IMR-90 (cell line): ENCODE results near the gene STAM. TPM values are rescaled to one million over a fixed set of nuclear protein-coding genes. Genes with fewer than 3 reads are reported as not detected.

ENCODE experiments used
- ATAC-seq: fragments of 200-7000 bp; cut with Tn5 transposase; 2 replicates; pipeline ENCODE4 v1.9.1; 2020; ENCODE audit warnings: low read depth, mild to moderate bottlenecking, moderate library complexity
- BruUV-seq: library from RNA; stranded (reverse); fragments of 400-500 nt; replicated peaks from 2 replicates; lab custom pipeline; 2021; lab: Mats Ljungman, UMichigan
- CTCF ChIA-PET: fragments of 300-600 bp; formaldehyde crosslinking; extraction: SDS; loops from one replicate; lab custom pipeline; 2021; ENCODE audit warnings: antibody characterized with exemption; lab: Yijun Ruan, JAX
- POLR2A ChIA-PET: fragments of 300-600 bp; sonication (Branson Sonifier 250); formaldehyde crosslinking; loops from one replicate; lab custom pipeline; 2022; ENCODE audit warnings: antibody characterized with exemption; ENCODE audit not compliant: unreplicated experiment; lab: Charles Lee
- DNase-seq: peaks from one replicate; pipeline ENCODE4 v3.0.0; 2013
- H2AFZ ChIP-seq: replicated peaks from 2 replicates; pipeline ENCODE3; 2013; ENCODE audit warnings: low read length, mild to moderate bottlenecking; ENCODE audit not compliant: poor library complexity
- H2AK5ac ChIP-seq: 2 replicates; pipeline ENCODE4 v1.6.1; 2013; ENCODE audit warnings: low read depth, low read length, inconsistent platforms
- H2AK9ac ChIP-seq: replicated peaks from 2 replicates; pipeline ENCODE3; 2013; ENCODE audit warnings: mild to moderate bottlenecking, low read depth, low read length, moderate library complexity; ENCODE audit not compliant: poor library complexity
- H2BK120ac ChIP-seq: 2 replicates; pipeline ENCODE4 v1.6.1; 2013; ENCODE audit warnings: low read depth, low read length, inconsistent platforms
- H2BK15ac ChIP-seq: 3 replicates; pipeline ENCODE4 v1.6.1; 2013; ENCODE audit warnings: low read depth, low read length, inconsistent platforms
- H2BK20ac ChIP-seq: 2 replicates; pipeline ENCODE4 v1.6.1; 2013; ENCODE audit warnings: low read depth, mild to moderate bottlenecking, inconsistent platforms, low read length, moderate library complexity
- H2BK5ac ChIP-seq: 2 replicates; pipeline ENCODE4 v1.6.1; 2013; ENCODE audit warnings: mild to moderate bottlenecking, low read depth, low read length, inconsistent platforms; ENCODE audit not compliant: poor library complexity, severe bottlenecking
- H3K14ac ChIP-seq: replicated peaks from 2 replicates; pipeline ENCODE4 v1.6.1; 2013; ENCODE audit warnings: low read depth, low read length, inconsistent platforms
- H3K18ac ChIP-seq: 2 replicates; pipeline ENCODE4 v1.6.1; 2013; ENCODE audit warnings: low read depth, low read length, control low read depth
- H3K23ac ChIP-seq: 2 replicates; pipeline ENCODE4 v1.6.1; 2013; ENCODE audit warnings: low read depth, low read length, inconsistent platforms
- H3K27ac ChIP-seq: 2 replicates; pipeline ENCODE4 v1.5.1; 2013; ENCODE audit warnings: mild to moderate bottlenecking, control low read depth, low read length; ENCODE audit not compliant: insufficient read depth
- H3K27me3 ChIP-seq: 2 replicates; pipeline ENCODE4 v1.6.1; 2013; ENCODE audit warnings: low read length; ENCODE audit not compliant: control insufficient read depth, insufficient read depth
- H3K36me3 ChIP-seq: 2 replicates; pipeline ENCODE4 v1.6.1; 2013; ENCODE audit warnings: low read length, mixed read lengths; ENCODE audit not compliant: control insufficient read depth, insufficient read depth
- H3K4ac ChIP-seq: 2 replicates; pipeline ENCODE4 v1.6.1; 2013; ENCODE audit warnings: low read depth, low read length, inconsistent platforms
- H3K4me1 ChIP-seq: 2 replicates; pipeline ENCODE4 v1.6.1; 2013; ENCODE audit warnings: low read length, mixed read lengths; ENCODE audit not compliant: control insufficient read depth, insufficient read depth
- H3K4me2 ChIP-seq: 2 replicates; pipeline ENCODE4 v1.6.1; 2013; ENCODE audit warnings: low read depth, mild to moderate bottlenecking, control low read depth, low read length, moderate library complexity
- H3K4me3 ChIP-seq: 2 replicates; pipeline ENCODE4 v1.5.1; 2013; ENCODE audit warnings: low read depth, mild to moderate bottlenecking, control low read depth, low read length, moderate library complexity; ENCODE audit not compliant: insufficient read depth
- H3K56ac ChIP-seq: 2 replicates; pipeline ENCODE4 v1.6.1; 2013; ENCODE audit warnings: low read length, inconsistent platforms; ENCODE audit not compliant: insufficient read depth; ENCODE audit errors: extremely low read depth
- H3K79me1 ChIP-seq, 2 experiments: 2 replicates each; pipeline ENCODE4 v1.6.1; 2013; ENCODE audit warnings: low read length in 2 of 2, inconsistent platforms in 1 of 2, low read depth in 1 of 2
- H3K9ac ChIP-seq: 2 replicates; pipeline ENCODE4 v1.6.1; 2013; ENCODE audit warnings: low read depth, low read length, control low read depth
- H3K9me1 ChIP-seq: 2 replicates; pipeline ENCODE4 v1.6.1; 2013; ENCODE audit warnings: low read length, inconsistent platforms; ENCODE audit not compliant: insufficient read depth
- H3K9me3 ChIP-seq: 2 replicates; pipeline ENCODE4 v1.6.1; 2013; ENCODE audit warnings: low read length; ENCODE audit not compliant: control insufficient read depth, insufficient read depth
- H4K20me1 ChIP-seq: 2 replicates; pipeline ENCODE4 v1.6.1; 2013; ENCODE audit warnings: low read length, inconsistent platforms; ENCODE audit not compliant: insufficient read depth
- H4K5ac ChIP-seq: 2 replicates; pipeline ENCODE4 v1.6.1; 2013; ENCODE audit warnings: mild to moderate bottlenecking, low read depth, low read length, control low read depth
- H4K8ac ChIP-seq, 2 experiments: 2 replicates each; pipeline ENCODE4 v1.6.1; 2013; ENCODE audit warnings: low read depth in 2 of 2, low read length in 2 of 2, control low read depth in 1 of 2, inconsistent platforms in 1 of 2
- H4K91ac ChIP-seq: 2 replicates; pipeline ENCODE4 v1.6.1; 2013; ENCODE audit warnings: low read depth, low read length, inconsistent platforms; ENCODE audit not compliant: insufficient read depth
- CEBPB ChIP-seq: IDR thresholded peaks from 2 replicates; pipeline ENCODE4 v1.6.1; 2012; ENCODE audit warnings: low read depth, low read length, improper control_type of control experiment
- CHD1 ChIP-seq: IDR thresholded peaks from 2 replicates; pipeline ENCODE4 v1.6.1; 2012; ENCODE audit warnings: low read depth, low read length, improper control_type of control experiment
- FOS ChIP-seq: fragments of 150-350 bp; IDR thresholded peaks from 2 replicates; pipeline ENCODE4 v1.6.1; 2016; ENCODE audit warnings: low read depth, low read length
- MAFK ChIP-seq: IDR thresholded peaks from 2 replicates; pipeline ENCODE4 v1.6.1; 2012; ENCODE audit warnings: low read depth, low read length, improper control_type of control experiment
- MXI1 ChIP-seq: IDR thresholded peaks from 2 replicates; pipeline ENCODE4 v1.6.1; 2012; ENCODE audit warnings: low read depth, mild to moderate bottlenecking, low read length, moderate library complexity, borderline replicate concordance
- NFE2L2 ChIP-seq: fragments of 150-350 bp; IDR thresholded peaks from 2 replicates; pipeline ENCODE4 v1.6.1; 2016; ENCODE audit warnings: low read depth, mild to moderate bottlenecking, low read length
- POLR2A ChIP-seq: IDR thresholded peaks from 2 replicates; pipeline ENCODE4 v1.6.1; 2012; ENCODE audit warnings: mild to moderate bottlenecking, low read depth, low read length
- RCOR1 ChIP-seq: IDR thresholded peaks from 2 replicates; pipeline ENCODE4 v1.6.1; 2012; ENCODE audit warnings: mild to moderate bottlenecking, low read length, improper control_type of control experiment; ENCODE audit not compliant: insufficient replicate concordance
- RFX5 ChIP-seq: IDR thresholded peaks from 2 replicates; pipeline ENCODE4 v1.8.0; 2012; ENCODE audit warnings: low read depth, mild to moderate bottlenecking, low read length, moderate library complexity
- SMC3 ChIP-seq: fragments of 150-350 bp; IDR thresholded peaks from 2 replicates; pipeline ENCODE4 v1.6.1; 2016; ENCODE audit warnings: low read depth, mild to moderate bottlenecking, antibody characterized with exemption, low read length, moderate library complexity
- WGBS, 2 experiments: methylation state at CpG; one replicate each; pipeline versions ENCODE4 v1.1.5 to v1.1.7; 2013; ENCODE audit warnings: missing lambda C conversion rate in 2 of 2; ENCODE audit not compliant: insufficient read length in 1 of 2; ENCODE audit errors: extremely low coverage in 2 of 2; 5-methylcytosine and 5-hydroxymethylcytosine counted together
- dilution Hi-C: fragments of 300-500 bp; cut with HindIII; formaldehyde crosslinking; loops from one replicate; pipeline ENCODE4 v1.14.3; 2018; ENCODE audit warnings: low sequenced_read_pairs; ENCODE audit not compliant: unreplicated experiment
- in situ Hi-C: fragments of 300-500 bp; cut with MboI; formaldehyde crosslinking; loops from 3 replicates; pipeline ENCODE4 v1.14.3; 2019; ENCODE audit warnings: low sequenced_read_pairs, inconsistent platforms, mixed read lengths
- intact Hi-C: fragments of 100-400 bp; cut with micrococcal nuclease; formaldehyde crosslinking; loops from 2 replicates; pipeline ENCODE4 v1.10.0; 2022
- polyA plus RNA-seq, 3 experiments: library from polyadenylated mRNA; depleted of rRNA; stranded (reverse); fragments of >200 nt; gene quantifications; 2 replicates each; pipeline ENCODE4 v1.2.3, GENCODE V29; 2012; ENCODE audit warnings: low replicate concordance in 1 of 3
- total RNA-seq: library from RNA; depleted of rRNA; stranded (reverse); fragments of >200 nt; gene quantifications from 2 replicates; pipeline ENCODE4 v1.2.3, GENCODE V29; 2012
- TF ChIP-seq, protein P1 (sequence below): conservative IDR thresholded peaks from 2 replicates; pipeline ENCODE4 v1.5.1; 2012; ENCODE audit warnings: mild to moderate bottlenecking, low read depth, low read length, improper control_type of control experiment

Gene STAM
- total and polyA plus RNA-seq, 2 of the 4 experiments (the other 2 are of a cell fraction): 22.9 to 23.3 TPM

GRCh38 chr10:17712717-17713471 lies 68.9 kb downstream of the STAM start (continued):
- no peak for TF ChIP-seq FOS

DNA sequence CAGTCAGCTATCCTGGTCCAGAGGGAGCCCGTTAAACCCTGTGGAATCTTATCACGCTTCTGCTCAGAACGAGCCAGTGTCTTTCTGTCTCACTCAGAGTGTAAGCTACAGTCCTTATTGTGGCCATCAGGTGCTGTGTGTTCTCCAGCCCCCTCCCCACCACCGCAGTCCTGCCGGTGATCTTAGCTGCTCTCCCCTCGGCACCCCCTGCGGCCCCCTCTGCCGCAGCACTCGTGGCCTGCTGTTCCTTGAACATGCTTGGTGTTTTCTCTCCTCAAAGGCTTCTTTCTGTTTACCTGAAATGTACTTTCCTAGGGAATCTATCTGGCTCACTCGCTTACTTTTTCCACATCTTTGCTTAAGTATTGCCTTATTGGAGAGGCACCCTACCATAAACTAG lies 69.8 kb downstream of the STAM start:
- intact Hi-C loops (no loop called here), in situ Hi-C loops (no loop called here), dilution Hi-C loops (no loop called here)
- no peak overlapping the region for H2AK5ac ChIP-seq
- H3K56ac ChIP-seq: no peak overlapping the region
- H3K9me1 ChIP-seq: no peaks in the 10 kb centered on the region
- no peaks in the 10 kb centered on the region; the same call in 1 of the 2 replicates for H4K20me1 ChIP-seq
- no peak overlapping the region for H3K23ac ChIP-seq
- no peak overlapping the region for H4K8ac ChIP-seq
- H3K27ac ChIP-seq: no peak overlapping the region
- peaks cover 34% of the 10 kb centered on the region for H3K36me3 ChIP-seq
- TF ChIP-seq CEBPB: no peak
- TF ChIP-seq RCOR1: no peak
- no peak for TF ChIP-seq FOS
- TF ChIP-seq MAFK: no peak
- TF ChIP-seq, protein P1, sequence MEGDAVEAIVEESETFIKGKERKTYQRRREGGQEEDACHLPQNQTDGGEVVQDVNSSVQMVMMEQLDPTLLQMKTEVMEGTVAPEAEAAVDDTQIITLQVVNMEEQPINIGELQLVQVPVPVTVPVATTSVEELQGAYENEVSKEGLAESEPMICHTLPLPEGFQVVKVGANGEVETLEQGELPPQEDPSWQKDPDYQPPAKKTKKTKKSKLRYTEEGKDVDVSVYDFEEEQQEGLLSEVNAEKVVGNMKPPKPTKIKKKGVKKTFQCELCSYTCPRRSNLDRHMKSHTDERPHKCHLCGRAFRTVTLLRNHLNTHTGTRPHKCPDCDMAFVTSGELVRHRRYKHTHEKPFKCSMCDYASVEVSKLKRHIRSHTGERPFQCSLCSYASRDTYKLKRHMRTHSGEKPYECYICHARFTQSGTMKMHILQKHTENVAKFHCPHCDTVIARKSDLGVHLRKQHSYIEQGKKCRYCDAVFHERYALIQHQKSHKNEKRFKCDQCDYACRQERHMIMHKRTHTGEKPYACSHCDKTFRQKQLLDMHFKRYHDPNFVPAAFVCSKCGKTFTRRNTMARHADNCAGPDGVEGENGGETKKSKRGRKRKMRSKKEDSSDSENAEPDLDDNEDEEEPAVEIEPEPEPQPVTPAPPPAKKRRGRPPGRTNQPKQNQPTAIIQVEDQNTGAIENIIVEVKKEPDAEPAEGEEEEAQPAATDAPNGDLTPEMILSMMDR: no peak
- no peak for TF ChIP-seq SMC3
- TF ChIP-seq POLR2A: no peak
- TF ChIP-seq MXI1: no peak
- no peak for TF ChIP-seq CHD1
- TF ChIP-seq NFE2L2: no peak
- TF ChIP-seq RFX5: no peak
- WGBS, 2 experiments: 88% methylated on average over 9 of the region's 10 CpGs; no CpG with 5 or more reads in 1 of the 2 experiments
- ATAC-seq: no peak
- H3K79me1 ChIP-seq: peaks cover 0 to 10% of the 10 kb centered on the region in 2 experiments; a peak in 2 of 4 replicates
- no peak overlapping the region for H3K14ac ChIP-seq
- H3K18ac ChIP-seq: no peak overlapping the region
- no peak overlapping the region for H2BK15ac ChIP-seq
- no peaks in the 10 kb centered on the region for H3K27me3 ChIP-seq
- CTCF ChIA-PET: no interaction called here
- no peak overlapping the region for H4K5ac ChIP-seq
- no peak overlapping the region for H3K9ac ChIP-seq
- H3K9me3 ChIP-seq: no peaks in the 10 kb centered on the region
- H3K4me3 ChIP-seq: no peak overlapping the region
- no peak overlapping the region for H2BK120ac ChIP-seq
- H3K4me1 ChIP-seq: no peaks in the 10 kb centered on the region
- no TSS peak for BruUV-seq
- H2AFZ ChIP-seq: no peak overlapping the region
- H3K4ac ChIP-seq: no peak overlapping the region
- no peak overlapping the region for H2BK5ac ChIP-seq
- no peak overlapping the region for H3K4me2 ChIP-seq
- POLR2A ChIA-PET: no interaction called here
- H2AK9ac ChIP-seq: no peak overlapping the region
- DNase-seq: no peak
- no peak overlapping the region for H2BK20ac ChIP-seq
- H4K91ac ChIP-seq: no peak overlapping the region
